ENCODE results near the gene ERVK3-1.
A peak's percentile ranks its signal among the peaks of the same experiment; 100 is the strongest.
"Not testable (repeated sequence)": the region's sequence is repeated elsewhere in the genome, so short reads cannot be mapped to it uniquely, and the experiment has no call there.

ERVK3-1 gene

GRCh38 chr19:58338825-58339558, 33.8 kb downstream of the ERVK3-1 start:
- no peak for DNase-seq (ENCODE audit: low read depth in 1 of 2, low spot score in 1 of 2)

GRCh38 chr19:58345558-58345957, 40.4 kb downstream of the ERVK3-1 start:
- no peak for DNase-seq (ENCODE audit: low read depth in 1 of 2, low spot score in 1 of 2)

GRCh38 chr19:58346961-58347929, 42.1 kb downstream of the ERVK3-1 start:
- peak; percentile 26 to 51 for DNase-seq (ENCODE audit: low read depth in 1 of 2, low spot score in 1 of 2)

GRCh38 chr19:58348080-58348479, 42.9 kb downstream of the ERVK3-1 start:
- DNase-seq (ENCODE audit: low read depth in 1 of 2, low spot score in 1 of 2), result not testable (repeated sequence)

GRCh38 chr19:58349590-58349989, 44.4 kb downstream of the ERVK3-1 start:
- no peak for DNase-seq (ENCODE audit: low read depth in 1 of 2, low spot score in 1 of 2)

GRCh38 chr19:58350001-58350861, 45.1 kb downstream of the ERVK3-1 start:
- no peak for DNase-seq (ENCODE audit: low read depth in 1 of 2, low spot score in 1 of 2)

- DNase-seq (ENCODE audit: low read depth in 1 of 2, low spot score in 1 of 2), result no peak
Observed at GRCh38 chr19:58350871-58351557, 45.8 kb downstream of the ERVK3-1 start.

GRCh38 chr19:58351558-58351878, 46.3 kb downstream of the ERVK3-1 start:
- DNase-seq (ENCODE audit: low read depth in 1 of 2, low spot score in 1 of 2), result no peak

GRCh38 chr19:58351990-58352755, 47.0 kb downstream of the ERVK3-1 start:
- DNase-seq (ENCODE audit: low read depth in 1 of 2, low spot score in 1 of 2), result no peak

- DNase-seq (ENCODE audit: low read depth in 1 of 2, low spot score in 1 of 2), result no peak
Observed at GRCh38 chr19:58352760-58353671, 47.8 kb downstream of the ERVK3-1 start, which contains the start of gene A1BG. TSS of gene A1BG (minus strand) at chr19:58353492. CDS start at chr19:58353437, 55 bp downstream.

- no peak for DNase-seq (ENCODE audit: low read depth in 1 of 2, low spot score in 1 of 2)
Observed at GRCh38 chr19:58353717-58354477, 48.7 kb downstream of the ERVK3-1 start.

GRCh38 chr19:58354478-58355030, 49.4 kb downstream of the ERVK3-1 start:
- DNase-seq (ENCODE audit: low read depth in 1 of 2, low spot score in 1 of 2), result no peak

- DNase-seq (ENCODE audit: low read depth in 1 of 2, low spot score in 1 of 2), result no peak
Observed at GRCh38 chr19:58355215-58355796, 50.1 kb downstream of the ERVK3-1 start.

GRCh38 chr19:58355908-58356765, 51.0 kb downstream of the ERVK3-1 start:
- no peak for DNase-seq (ENCODE audit: low read depth in 1 of 2, low spot score in 1 of 2)

GRCh38 chr19:58356766-58357480, 51.7 kb downstream of the ERVK3-1 start:
- DNase-seq (ENCODE audit: low read depth in 1 of 2, low spot score in 1 of 2), result no peak

Data from activated T-helper 1 cell treated with anti-CD3 and anti-CD28 coated beads, Interleukin-2, amount 50 U/mL, for 16 hours (primary cell).